Uterus (tissue), 4 donors: ENCODE measurements around the gene CCDC74B. TPM values are rescaled to one million over a fixed set of nuclear protein-coding genes. Genes with fewer than 3 reads are reported as not detected.
"Not testable (repeated sequence)": the region's sequence is repeated elsewhere in the genome, so short reads cannot be mapped to it uniquely, and the experiment has no call there.

Experiments used
- DNase-seq, 2 donors: peaks; one replicate each; pipeline ENCODE4 v3.0.0-alpha.2; 2019 to 2020
- H3K27ac ChIP-seq, 2 donors: fragments of 200-600 bp; sonication (generic); 1 replicate in 1 of 2; 2 replicates in 1 of 2; pipeline ENCODE4 v1.5.1; 2016 to 2018
- H3K27me3 ChIP-seq, 2 donors: fragments of 200-600 bp; sonication (generic); one replicate each; pipeline ENCODE4 v1.5.1; 2018 to 2019; ENCODE audit warnings: control low read depth in 1 of 2
- H3K36me3 ChIP-seq, 2 donors: fragments of 200-600 bp; sonication (generic); one replicate each; pipeline ENCODE4 v1.5.1; 2019; ENCODE audit warnings: control low read depth in 1 of 2
- H3K4me1 ChIP-seq, 2 donors: fragments of 200-600 bp; sonication (generic); one replicate each; pipeline ENCODE4 v1.5.1; 2018 to 2019; ENCODE audit warnings: control low read depth in 1 of 2
- H3K4me3 ChIP-seq, 2 donors: fragments of 200-600 bp; sonication (generic); 1 replicate in 1 of 2; 2 replicates in 1 of 2; pipeline ENCODE4 v1.5.1; 2018 to 2019; ENCODE audit warnings: mild to moderate bottlenecking in 1 of 2
- H3K9me3 ChIP-seq, 2 donors: fragments of 200-600 bp; sonication (generic); one replicate each; pipeline ENCODE4 v1.5.1; 2019; ENCODE audit warnings: control low read depth in 1 of 2
- CTCF ChIP-seq, 4 experiments: fragments of 200-600 bp in 2 of 4; fragments of 450-650 bp in 2 of 4; sonication (generic) in 2 of 4; IDR thresholded peaks; one replicate each; pipeline ENCODE4 v1.5.1; 2016 to 2019; ENCODE audit warnings: antibody characterized with exemption in 4 of 4, mild to moderate bottlenecking in 2 of 4, moderate library complexity in 1 of 4
- POLR2A ChIP-seq, 2 donors: fragments of 450-650 bp; IDR thresholded peaks; one replicate each; pipeline ENCODE4 v1.6.1; 2016; ENCODE audit warnings: antibody characterized with exemption in 2 of 2, mild to moderate bottlenecking in 1 of 2, moderate library complexity in 1 of 2
- intact Hi-C: fragments of 100-400 bp; cut with DNase I; formaldehyde crosslinking; loops from one replicate; pipeline ENCODE4 v1.15.1; 2023; ENCODE audit warnings: low total_unique reads
- total RNA-seq, 4 donors: library from RNA; depleted of rRNA in 3 of 4; stranded (reverse); fragments of >200 nt in 3 of 4; gene quantifications; one replicate each; pipeline versions ENCODE4 v1.1.0 to v1.2.4, GENCODE V29; 2014 to 2023
- donor health status: DM: yes; HTN: yes; CAD: no.

CCDC74B gene
- total RNA-seq, 4 donors from 2014 or later = 4.6 to 34.7 (median 9.8) TPM

GRCh38 chr2:130181880-130182682 is 37.2 kb upstream of the CCDC74B start, which contains the start of gene MZT2B:
TSS of gene MZT2B (plus strand) at chr2:130182262. CDS start at chr2:130182283, 21 bp downstream.
- TF ChIP-seq POLR2A (IDR thresholded peaks at IDR 0.05) (peak in 1 of 2 donors; percentile 68), CTCF (IDR thresholded peaks at IDR 0.05) (peak; percentile 60 to 94 (median 88))
- peak; percentile 83 to 88 for DNase-seq
- peaks cover 0 to 11% of the 10 kb centered on the region in 2 donors for H3K4me1 ChIP-seq
- intact Hi-C loops = loop anchor here (10.0 kb wide), 1 partner anchor 153 kb away; no protein-coding TSS in a partner anchor
- H3K4me3 ChIP-seq = peak within 1 kb of the TSS; percentile 84 to 100
- H3K36me3 ChIP-seq, H3K27me3 ChIP-seq, H3K9me3 ChIP-seq: not testable (repeated sequence)
- H3K27ac ChIP-seq = peak within 1 kb of the TSS; percentile 92 to 95

GRCh38 chr2:130181325-130181879 is 36.5 kb upstream of the CCDC74B start, which contains the start of gene SMPD4:
TSS of gene SMPD4 (minus strand) at chr2:130181602. CDS start at chr2:130176592, 5,010 bp downstream.
- no peaks in the 10 kb centered on the region for H3K9me3 ChIP-seq
- peak within 1 kb of the TSS; percentile 84 to 100 for H3K4me3 ChIP-seq
- peaks cover 0 to 11% of the 10 kb centered on the region in 2 donors for H3K4me1 ChIP-seq
- intact Hi-C loops = loop anchor here (10.0 kb wide), 1 partner anchor 153 kb away; no protein-coding TSS in a partner anchor
- H3K36me3 ChIP-seq = no peaks in the 10 kb centered on the region
- peak within 1 kb of the TSS; percentile 92 to 95 for H3K27ac ChIP-seq
- DNase-seq = peak; percentile 97 to 98
- peak in 1 of 4 experiments; percentile 19 for TF ChIP-seq CTCF (IDR thresholded peaks at IDR 0.05)
- TF ChIP-seq POLR2A (IDR thresholded peaks at IDR 0.05) = no peak
- no peaks in the 10 kb centered on the region for H3K27me3 ChIP-seq

- peak overlapping the region; percentile 92 to 95 for H3K27ac ChIP-seq
- intact Hi-C loops = loop anchor here (10.0 kb wide), 1 partner anchor 154 kb away; no protein-coding TSS in a partner anchor
- H3K9me3 ChIP-seq, H3K27me3 ChIP-seq, DNase-seq, H3K36me3 ChIP-seq: not testable (repeated sequence)
- H3K4me3 ChIP-seq = peak overlapping the region; percentile 84 to 100
- H3K4me1 ChIP-seq = peaks cover 0 to 11% of the 10 kb centered on the region in 2 donors
Measured at GRCh38 chr2:130180404-130181324, 35.8 kb upstream of the CCDC74B start.

- intact Hi-C loops, H3K4me3 ChIP-seq, H3K27me3 ChIP-seq, H3K36me3 ChIP-seq, DNase-seq, H3K4me1 ChIP-seq, H3K9me3 ChIP-seq, H3K27ac ChIP-seq: not testable (repeated sequence)
Measured at GRCh38 chr2:130174866-130175265, 30.0 kb upstream of the CCDC74B start.

- H3K27ac ChIP-seq = no peak overlapping the region
- no peaks in the 10 kb centered on the region for H3K9me3 ChIP-seq
- H3K36me3 ChIP-seq = no peaks in the 10 kb centered on the region
- no peak overlapping the region for H3K4me3 ChIP-seq
- no peaks in the 10 kb centered on the region for H3K27me3 ChIP-seq
- DNase-seq = no peak
- no peaks in the 10 kb centered on the region for H3K4me1 ChIP-seq
- intact Hi-C loops = no loop called here
- TF ChIP-seq POLR2A (IDR thresholded peaks at IDR 0.05) = no peak
- no peak for TF ChIP-seq CTCF (IDR thresholded peaks at IDR 0.05)
Measured at GRCh38 chr2:130169896-130170295, 25.0 kb upstream of the CCDC74B start.

- H3K9me3 ChIP-seq, H3K36me3 ChIP-seq, H3K4me1 ChIP-seq, H3K27ac ChIP-seq, DNase-seq, H3K4me3 ChIP-seq, H3K27me3 ChIP-seq, intact Hi-C loops: not testable (repeated sequence)
Measured at GRCh38 chr2:130169163-130169562, 24.3 kb upstream of the CCDC74B start.

- H3K9me3 ChIP-seq, H3K4me3 ChIP-seq, H3K27me3 ChIP-seq, H3K36me3 ChIP-seq, H3K4me1 ChIP-seq, intact Hi-C loops, H3K27ac ChIP-seq, DNase-seq: not testable (repeated sequence)
Measured at GRCh38 chr2:130166611-130167010, 21.7 kb upstream of the CCDC74B start.
